Colon (tissue), 2 donors: ENCODE measurements around the gene PMVK.

ENCODE experiments used
- FAIRE-seq: peaks from 2 replicates; lab custom pipeline; 2012; peaks lifted over from hg19 to GRCh38; lab: Jason Lieb, UNC
- donor health status: control.
- donor health status: control.

The PMVK gene

GRCh38 chr1:154966111-154966510 is 29.6 kb upstream of the PMVK start:
- FAIRE-seq, result no peak

DNA sequence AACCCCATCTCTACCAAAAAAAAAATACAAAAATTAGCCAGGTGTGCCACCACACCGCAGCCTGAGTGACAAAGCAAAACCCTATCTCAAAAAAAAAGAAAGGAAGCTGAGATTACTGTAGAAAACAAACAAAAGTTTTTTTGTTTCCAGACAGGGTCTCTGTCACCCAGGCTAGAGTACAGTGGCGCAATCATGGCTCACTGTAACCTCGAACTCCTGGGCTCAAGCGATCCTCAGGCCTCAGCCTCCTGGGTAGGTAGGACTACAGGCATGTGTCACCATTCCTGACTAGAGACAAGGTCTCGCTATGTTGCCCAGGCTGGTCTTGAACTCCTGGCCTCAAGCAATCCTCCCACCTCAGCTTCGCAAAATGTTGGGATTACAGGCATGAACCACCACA is 27.8 kb upstream of the PMVK start:
- FAIRE-seq, result no peak

DNA sequence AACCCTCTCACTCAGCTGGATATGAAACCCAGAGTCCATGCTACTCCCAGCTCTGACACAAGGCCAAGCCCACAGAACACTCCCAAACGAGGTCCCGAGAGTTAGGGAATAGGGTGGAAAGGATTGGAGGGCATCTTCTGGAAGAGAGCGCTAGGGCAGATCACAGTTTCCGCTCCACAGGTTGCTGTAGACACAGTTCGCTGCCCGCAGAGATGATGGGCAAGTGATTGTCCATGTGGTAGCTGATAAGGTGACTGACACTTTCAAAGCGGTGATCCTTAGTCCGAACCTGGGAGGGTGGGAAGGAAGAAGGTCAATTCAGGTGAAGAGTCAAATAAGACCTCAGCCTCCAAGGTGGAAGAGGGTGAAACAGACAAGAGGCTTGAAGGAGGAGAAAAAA is 27.1 kb upstream of the PMVK start:
- no peak for FAIRE-seq

DNA sequence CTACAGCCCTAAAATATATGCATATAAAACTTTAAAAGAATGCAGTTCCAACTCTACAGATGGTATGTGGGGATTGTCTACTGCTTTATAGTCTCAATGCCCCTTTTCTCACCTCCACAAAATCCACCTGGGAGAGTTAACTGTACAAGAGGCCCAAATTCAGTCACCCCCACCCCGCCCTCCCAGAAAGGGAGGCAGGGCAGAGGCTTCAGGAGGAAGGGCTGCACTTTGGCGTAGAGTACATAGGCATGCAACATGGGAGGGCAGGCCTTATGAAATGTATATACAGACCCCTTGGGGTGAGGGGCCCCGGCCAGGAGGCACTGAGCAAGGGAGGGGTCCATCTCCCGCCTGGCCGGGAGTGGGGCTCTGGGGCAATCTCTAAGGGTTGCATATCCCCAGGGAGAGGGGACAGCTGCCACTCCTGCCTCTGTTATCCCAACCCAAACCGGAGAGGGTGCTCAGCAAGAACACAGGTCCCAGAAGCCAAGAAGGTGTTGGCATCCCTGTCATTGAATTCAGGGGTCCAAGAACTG is 26.3 kb upstream of the PMVK start:
- no peak for FAIRE-seq

DNA sequence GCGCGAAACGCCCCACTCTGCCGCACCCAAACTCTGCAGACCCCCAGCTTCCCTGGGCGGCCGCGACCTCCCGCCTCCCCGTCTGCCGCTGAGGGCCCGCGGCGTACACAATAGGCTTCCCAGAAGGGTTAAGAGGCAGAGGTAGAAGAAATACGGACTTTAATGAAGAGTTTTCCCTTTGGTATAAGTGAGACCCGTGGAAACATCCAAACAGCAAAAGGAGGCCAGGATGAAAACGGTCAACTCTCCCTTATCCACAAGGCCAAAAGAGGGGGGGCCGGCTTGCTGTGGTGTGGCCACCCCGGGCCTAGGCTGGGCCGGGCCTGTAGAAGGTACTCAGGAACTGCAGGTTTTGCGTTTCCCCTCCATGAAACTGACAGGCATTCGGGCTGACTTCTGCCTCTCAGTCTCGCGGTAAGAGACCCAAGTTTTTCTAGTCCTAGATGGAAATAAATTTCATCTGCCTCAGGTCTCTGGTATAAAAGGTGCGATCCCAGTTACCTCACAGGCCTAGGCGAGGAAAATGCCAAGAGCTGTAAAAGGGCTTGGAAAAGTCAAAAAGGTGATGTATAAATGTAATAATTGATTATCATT is 25.7 kb upstream of the PMVK start:
- no peak for FAIRE-seq

DNA sequence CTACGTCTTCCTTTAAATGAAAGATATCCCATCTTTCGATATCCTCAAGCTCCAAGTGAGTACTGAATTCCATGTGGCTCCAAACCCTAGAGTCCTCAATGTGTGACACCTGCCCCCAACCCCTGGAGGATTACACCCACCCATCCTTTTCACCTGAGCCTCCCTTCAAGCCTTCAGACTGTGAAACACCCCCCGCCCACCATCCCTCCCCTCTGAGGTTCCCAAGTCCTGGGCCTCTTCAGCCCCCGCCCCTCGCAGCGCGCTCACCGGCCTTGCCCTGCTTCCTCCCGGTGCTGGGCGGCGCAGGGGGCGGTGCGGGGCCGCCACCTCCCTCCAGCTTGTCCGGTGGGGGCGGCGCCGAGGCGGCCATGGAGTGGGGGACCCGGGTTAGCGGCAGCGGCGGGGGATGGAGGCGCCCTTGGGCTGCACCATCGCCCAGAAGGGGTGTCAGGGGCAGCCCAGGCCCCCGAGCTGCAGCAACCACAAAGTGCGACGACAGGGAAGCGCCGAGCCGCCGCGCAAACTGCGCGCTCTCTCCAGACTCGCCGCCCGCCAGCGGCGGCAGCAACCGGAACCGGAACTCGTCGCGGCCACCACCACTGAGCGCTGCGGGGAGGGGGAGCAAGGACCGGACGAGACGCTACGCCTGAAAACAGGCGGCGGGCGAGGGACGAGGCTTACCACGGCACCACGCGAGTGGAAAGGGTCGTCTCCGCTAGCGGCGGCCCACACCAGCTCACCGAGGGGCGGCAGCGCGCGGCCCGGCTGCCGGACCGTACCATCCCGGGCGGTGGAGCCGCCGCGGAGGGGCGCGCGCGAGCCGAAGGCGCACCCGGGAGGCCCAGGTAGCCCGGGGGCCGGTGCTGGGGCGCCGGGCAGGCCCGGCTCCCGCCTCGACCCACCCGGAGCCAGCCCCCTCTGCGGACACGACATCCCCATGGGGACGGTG is 25.0 kb upstream of the PMVK start, which contains the start of gene PYGO2:
PYGO2 (minus strand) TSS at position 576 of the 949 bp plus-strand sequence; CDS start at position 370, 206 bp downstream.
- no peak for FAIRE-seq

DNA sequence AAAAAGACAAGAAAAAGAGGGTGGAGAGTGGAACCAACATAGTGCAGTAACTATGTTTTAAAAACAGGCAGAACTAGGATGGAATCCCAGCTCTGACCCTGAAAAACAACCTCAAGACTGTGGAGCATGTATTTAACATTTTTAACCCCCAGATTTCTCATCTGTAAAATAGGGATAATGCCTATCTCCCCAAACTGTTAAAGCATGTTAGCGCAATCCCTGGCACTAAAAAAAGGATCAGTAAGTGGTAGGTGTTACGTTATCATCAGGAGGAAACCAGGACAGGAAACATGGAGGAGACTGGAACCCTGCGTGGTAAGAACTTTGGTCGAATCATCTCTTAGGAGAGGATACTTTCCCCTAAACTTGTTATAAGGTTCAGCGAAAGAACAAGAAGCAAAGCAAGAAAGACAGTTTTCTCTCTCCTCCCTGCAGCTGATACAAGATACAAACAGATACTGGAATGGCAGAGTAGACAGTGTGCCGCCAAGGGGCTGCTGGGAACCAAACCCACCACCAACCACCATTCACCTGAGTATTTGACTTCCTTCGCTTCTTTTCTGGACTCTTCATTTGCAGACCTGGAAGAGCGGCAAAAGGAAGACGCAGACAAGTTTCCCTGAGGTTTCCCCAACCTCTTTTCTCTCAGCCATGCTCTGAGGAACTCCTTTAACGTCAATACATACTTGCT is 24.1 kb upstream of the PMVK start:
- FAIRE-seq, result no peak

DNA sequence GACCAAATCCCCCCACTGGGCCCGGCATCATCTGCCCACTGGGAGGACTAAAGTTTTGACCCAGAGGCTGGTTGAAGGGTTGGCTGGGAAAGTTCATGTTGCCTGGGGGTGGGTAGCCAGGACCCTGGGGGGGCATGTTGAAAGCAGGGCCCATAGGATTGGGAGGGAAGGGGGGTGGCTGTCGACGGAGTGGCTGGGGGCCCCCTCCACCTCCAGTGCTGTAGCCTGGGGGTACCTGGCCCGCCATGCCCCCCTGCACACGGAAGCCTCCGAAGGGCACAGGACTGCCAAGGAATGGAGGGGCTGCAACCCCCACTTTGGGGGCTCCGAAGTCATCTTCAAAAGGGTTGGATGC is 22.9 kb upstream of the PMVK start:
- FAIRE-seq, result no peak

DNA sequence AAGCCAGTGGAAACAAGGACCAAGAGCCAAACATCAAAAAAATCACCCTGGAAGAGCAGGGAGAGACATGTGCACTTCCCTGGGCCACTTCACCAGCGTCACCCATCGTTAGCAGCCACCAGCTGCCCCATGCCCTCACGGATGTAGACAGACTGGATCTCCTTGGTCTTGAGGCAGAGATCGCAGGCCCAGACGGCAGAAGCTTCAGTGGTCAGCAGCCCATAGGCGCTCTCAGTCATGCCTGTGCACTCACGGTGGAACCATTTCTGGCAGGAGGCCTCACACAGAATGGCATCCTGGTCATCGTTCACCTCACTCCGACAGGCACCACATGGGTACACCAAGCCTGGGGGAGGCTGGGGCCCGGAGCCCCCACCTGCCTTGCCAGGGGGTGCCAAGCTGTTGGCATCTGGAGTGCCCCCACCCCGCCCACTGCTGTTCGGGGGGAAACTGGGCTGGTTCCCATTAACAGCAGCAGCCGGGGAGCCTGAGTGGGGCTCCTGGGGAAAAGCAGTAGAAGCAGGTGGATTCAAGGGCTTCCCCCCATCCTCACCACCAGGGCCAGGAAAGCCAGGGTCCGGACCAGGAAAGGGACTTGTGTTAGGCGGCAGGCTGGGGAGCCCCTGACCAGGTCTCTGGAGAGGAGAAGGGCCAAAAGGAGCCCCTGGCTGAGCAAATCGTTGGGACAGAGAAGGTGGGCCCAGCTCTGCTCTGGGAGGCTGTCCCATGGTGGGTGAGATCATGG is 22.3 kb upstream of the PMVK start:
- no peak for FAIRE-seq

DNA sequence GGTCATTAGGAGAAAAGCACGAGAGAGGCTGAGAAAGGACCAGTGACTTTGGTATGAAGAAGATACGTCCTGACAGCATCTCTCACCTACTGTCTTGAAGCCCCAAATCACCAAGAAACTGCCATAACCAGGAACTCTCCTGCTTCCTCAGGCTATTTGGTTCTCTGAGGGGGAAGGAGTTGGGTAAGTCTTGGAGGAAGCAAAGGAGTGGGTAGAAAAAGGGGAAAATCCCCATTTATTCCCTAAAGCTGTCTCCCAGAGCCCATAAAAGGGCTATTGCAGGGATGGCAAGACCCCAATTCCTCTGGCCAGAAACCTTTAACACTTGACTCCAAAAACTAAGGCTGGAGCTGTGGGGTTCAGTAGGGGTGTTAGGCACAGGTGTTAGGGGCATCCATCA is 21.5 kb upstream of the PMVK start:
- no peak for FAIRE-seq

- no peak for FAIRE-seq
Observed at GRCh38 chr1:154957091-154957657, 20.7 kb upstream of the PMVK start.

DNA sequence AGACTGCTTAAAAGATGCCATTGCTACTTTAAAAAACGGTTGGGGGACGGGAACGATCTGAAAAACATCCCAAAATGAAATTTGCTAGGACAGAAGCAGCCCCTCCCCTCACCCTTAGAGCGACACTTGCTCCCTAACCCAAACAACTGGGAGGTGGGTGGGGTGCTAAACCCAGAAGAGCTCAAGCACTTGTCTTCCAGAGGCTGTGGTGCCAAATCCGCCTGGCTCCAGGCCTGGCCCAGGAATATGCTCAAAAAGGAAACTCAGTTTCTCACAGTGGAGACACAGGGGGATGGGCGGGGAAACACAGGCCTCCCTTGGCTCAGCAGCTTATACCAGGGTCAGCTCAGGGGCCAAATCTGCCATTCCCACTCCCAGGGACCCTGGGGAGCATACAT is 20.0 kb upstream of the PMVK start:
- no peak for FAIRE-seq

GRCh38 chr1:154955718-154956543 is 19.4 kb upstream of the PMVK start, which contains the start of gene PBXIP1:
Gene PBXIP1 (minus strand): TSS chr1:154956099. CDS start chr1:154953721, 2,378 bp downstream.
- FAIRE-seq, result peak; percentile 28

- FAIRE-seq, result no peak
Observed at GRCh38 chr1:154955039-154955717, 18.7 kb upstream of the PMVK start.

DNA sequence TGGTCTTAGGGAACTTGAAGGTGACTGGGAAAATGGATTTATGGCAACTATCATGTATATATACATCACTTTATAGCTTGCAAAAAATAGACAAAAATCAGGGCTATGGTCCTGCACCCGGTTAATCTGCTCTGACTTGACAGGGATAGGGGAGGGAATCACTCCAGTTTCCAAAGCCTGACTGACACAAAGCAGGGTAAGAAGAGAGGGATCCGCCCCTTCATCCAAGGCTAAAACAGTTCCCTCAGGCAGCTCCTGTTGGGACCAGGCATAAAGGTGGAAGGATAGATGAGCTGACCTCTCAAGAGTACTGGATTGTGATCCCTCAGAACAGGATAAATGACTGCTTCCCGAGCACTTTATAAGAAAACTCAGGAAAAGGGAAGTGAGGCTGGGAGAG is 18.0 kb upstream of the PMVK start:
- no peak for FAIRE-seq

GRCh38 chr1:154953611-154954038 is 17.1 kb upstream of the PMVK start:
- no peak for FAIRE-seq

DNA sequence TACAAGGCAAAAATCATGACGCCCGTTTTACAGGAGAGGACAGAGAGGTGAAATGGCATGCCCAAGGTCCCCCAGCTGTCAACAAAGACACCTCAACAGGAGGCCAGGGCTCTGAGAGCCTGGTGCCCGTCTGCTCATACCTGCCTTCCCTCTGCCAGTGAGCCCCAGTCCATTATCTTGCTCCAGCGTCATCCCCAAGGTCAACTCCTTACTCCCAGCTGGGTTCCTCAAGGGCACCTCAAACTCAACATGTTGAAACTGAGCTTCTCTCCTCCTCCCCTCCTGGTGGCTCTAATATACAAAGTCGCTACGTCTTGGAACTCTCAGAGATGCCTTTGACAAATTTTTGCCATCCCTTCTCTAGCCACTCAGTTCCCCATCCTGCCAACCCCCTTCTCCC is 16.1 kb upstream of the PMVK start:
- no peak for FAIRE-seq

DNA sequence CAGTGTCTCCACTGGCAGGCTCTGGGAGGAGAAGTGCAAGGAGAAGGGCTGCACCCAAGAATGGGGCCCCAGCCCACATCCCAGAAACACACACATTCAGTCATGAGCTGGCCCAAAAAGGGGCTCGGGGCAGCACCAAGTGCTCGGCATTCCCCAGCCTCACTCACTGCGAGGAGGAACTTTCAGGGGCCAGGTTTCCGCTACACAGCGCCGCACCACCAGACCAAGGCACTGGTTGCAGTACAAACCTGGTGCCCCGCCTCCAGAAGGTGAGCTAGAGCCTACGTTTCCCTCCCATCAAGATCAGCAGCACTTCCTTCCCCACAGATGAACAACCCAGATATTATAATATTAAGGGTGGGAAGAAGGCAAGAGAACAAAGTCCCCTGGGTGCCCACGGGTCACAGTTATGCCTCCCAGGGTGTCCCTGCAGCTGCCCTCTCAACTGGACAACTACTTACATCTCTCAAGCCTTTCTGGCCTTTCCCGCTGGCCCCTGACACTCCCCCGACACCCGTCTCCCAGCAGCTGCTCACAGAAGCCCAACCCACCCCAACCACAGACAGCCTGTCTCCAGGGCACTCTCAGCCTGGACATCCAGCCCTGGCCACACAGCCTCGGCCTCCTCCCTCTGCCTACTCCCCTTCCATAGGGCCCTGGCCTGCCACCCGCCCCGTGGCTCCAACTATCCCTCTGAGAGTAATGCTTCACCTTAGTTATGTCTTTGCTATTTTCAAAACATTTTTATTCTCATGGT is 15.6 kb upstream of the PMVK start:
- no peak for FAIRE-seq

DNA sequence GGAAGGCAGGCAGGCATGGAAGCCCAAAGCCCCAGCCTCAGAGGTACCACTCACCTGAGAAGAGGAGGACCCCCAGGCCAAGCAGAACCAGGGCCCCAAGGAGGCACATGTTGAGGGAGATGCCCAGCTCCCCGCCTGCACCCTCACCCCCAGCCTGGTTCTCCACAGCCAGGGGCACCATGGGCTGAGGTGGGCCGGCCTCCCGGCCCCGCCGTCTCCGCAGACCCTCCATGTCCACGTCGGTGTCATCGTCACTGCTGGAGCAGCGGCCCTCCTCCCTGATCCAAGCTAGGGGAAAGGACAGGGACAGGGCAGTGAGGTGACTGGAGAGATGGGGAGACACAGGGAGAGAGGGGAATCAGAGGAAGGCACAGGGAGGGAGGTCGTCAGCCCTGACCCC is 11.6 kb upstream of the PMVK start:
- no peak for FAIRE-seq
